Muscle layer of duodenum (tissue), 2 donors: ENCODE data around the gene RIOK1.

Experiments used
- H3K27ac ChIP-seq: one replicate; pipeline ENCODE4 v1.7.0; 2013; ENCODE audit warnings: mild to moderate bottlenecking, low read length
- H3K27me3 ChIP-seq: one replicate; pipeline ENCODE4 v1.7.0; 2013; ENCODE audit warnings: low read depth, mild to moderate bottlenecking, control low read depth, low read length
- H3K36me3 ChIP-seq, 2 donors: one replicate each; pipeline ENCODE4 v1.7.0; 2013; ENCODE audit warnings: low read length in 2 of 2, control low read depth in 1 of 2, mild to moderate bottlenecking in 1 of 2; ENCODE audit not compliant: insufficient read depth in 2 of 2, control insufficient read depth in 1 of 2
- H3K4me1 ChIP-seq, 2 donors: one replicate each; pipeline ENCODE4 v1.7.0; 2013; ENCODE audit warnings: low read length in 2 of 2, mild to moderate bottlenecking in 2 of 2, control low read depth in 1 of 2, moderate library complexity in 1 of 2; ENCODE audit not compliant: insufficient read depth in 2 of 2, control insufficient read depth in 1 of 2
- H3K4me3 ChIP-seq, 2 donors: one replicate each; pipeline ENCODE4 v1.7.0; 2013; ENCODE audit warnings: low read length in 2 of 2, low read depth in 1 of 2, mild to moderate bottlenecking in 1 of 2
- H3K9me3 ChIP-seq, 2 donors: one replicate each; pipeline ENCODE4 v1.7.0; 2013; ENCODE audit warnings: low read length in 2 of 2, control low read depth in 1 of 2, mild to moderate bottlenecking in 1 of 2; ENCODE audit not compliant: control insufficient read depth in 1 of 2
- donor health status: healthy.

Gene RIOK1

DNA sequence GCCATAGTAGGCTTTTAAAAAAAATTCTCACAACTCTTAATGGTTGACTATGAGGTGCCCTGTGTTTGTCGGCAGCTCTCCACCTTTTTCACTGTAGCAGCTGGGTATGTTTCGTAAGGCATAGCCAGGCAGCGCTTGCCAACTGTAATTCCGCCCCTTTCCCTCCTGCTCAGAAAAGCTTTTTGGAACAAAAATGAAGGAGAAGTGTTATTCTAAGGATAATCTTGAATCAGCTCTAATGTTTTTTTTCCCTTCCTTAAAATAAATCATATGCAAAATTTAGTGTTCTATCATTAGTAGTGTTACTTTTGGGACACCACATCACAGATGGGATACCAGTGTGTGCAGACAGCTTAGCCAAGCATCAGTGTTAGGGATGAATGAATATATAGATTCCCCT, 21.2 kb downstream of the RIOK1 start:
- Histone ChIP-seq H3K9me3 (no peaks in the 10 kb centered on the region), H3K36me3 (peaks cover 41 to 77% of the 10 kb centered on the region in 2 donors), H3K4me1 (no peaks in the 10 kb centered on the region), H3K4me3 (no peak overlapping the region), H3K27ac (no peak overlapping the region), H3K27me3 (no peaks in the 10 kb centered on the region)

DNA sequence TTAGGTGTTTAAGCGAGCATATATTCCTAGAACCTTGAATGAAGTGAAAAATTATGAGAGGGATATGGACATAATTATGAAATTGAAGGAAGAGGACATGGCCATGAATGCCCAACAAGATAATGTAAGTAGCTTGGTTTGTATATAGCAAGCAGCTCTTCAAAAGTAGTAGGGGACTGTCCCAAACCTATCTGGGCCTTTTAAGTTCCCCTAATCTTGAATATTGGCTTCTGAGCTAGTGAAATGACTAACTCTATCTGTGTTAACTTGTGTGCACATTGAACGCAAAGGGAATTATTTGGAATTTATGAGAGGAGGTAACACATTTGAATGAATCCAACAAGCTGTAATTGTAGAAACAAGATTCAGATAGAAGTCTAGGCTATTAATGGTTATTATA, 21.7 kb downstream of the RIOK1 start:
- Histone ChIP-seq H3K9me3 (no peaks in the 10 kb centered on the region), H3K27me3 (no peaks in the 10 kb centered on the region), H3K4me3 (no peak overlapping the region), H3K27ac (no peak overlapping the region), H3K36me3 (peaks cover 41 to 77% of the 10 kb centered on the region in 2 donors), H3K4me1 (no peaks in the 10 kb centered on the region)

- H3K4me1 ChIP-seq = no peaks in the 10 kb centered on the region
- no peaks in the 10 kb centered on the region for H3K27me3 ChIP-seq
Measured at GRCh38 chr6:7413151-7413823, 23.7 kb downstream of the RIOK1 start.

DNA sequence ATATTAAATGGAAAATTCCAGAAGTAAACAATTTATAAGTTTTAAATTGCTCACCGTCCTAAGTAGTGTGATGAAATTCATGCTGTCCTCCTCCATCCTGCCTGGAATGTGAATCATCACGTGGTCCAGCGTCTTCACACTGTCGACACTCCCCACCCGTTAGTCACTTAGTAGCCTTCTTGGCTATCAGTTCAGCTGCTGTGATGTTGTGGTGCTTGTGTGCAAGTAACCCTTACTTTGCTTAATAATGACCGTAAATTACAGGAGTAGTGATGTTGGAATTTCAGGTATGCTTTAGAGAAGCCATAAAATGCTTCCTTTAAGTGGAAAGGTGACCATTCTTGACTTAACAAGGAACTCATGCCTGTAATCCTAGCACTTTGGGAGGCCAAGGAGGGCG, 25.2 kb downstream of the RIOK1 start:
- H3K4me3 ChIP-seq = no peak overlapping the region
- H3K4me1 ChIP-seq = no peaks in the 10 kb centered on the region
- no peaks in the 10 kb centered on the region for H3K9me3 ChIP-seq
- H3K27me3 ChIP-seq = no peaks in the 10 kb centered on the region
- peaks cover 47 to 80% of the 10 kb centered on the region in 2 donors for H3K36me3 ChIP-seq
- no peak overlapping the region for H3K27ac ChIP-seq

More at GRCh38 chr6:7413151-7413823, 23.7 kb downstream of the RIOK1 start:
- Histone ChIP-seq H3K9me3 (no peaks in the 10 kb centered on the region), H3K36me3 (peaks cover 49 to 84% of the 10 kb centered on the region in 2 donors), H3K27ac (no peak overlapping the region), H3K4me3 (no peak overlapping the region)

- Histone ChIP-seq H3K27ac (no peak overlapping the region), H3K4me3 (no peak overlapping the region), H3K36me3 (peaks cover 36 to 55% of the 10 kb centered on the region in 2 donors), H3K9me3 (no peaks in the 10 kb centered on the region), H3K4me1 (no peaks in the 10 kb centered on the region), H3K27me3 (no peaks in the 10 kb centered on the region)
Measured at GRCh38 chr6:7417684-7418083, 28.1 kb downstream of the RIOK1 start.

GRCh38 chr6:7418238-7418905, 28.8 kb downstream of the RIOK1 start:
- Histone ChIP-seq H3K27me3 (no peaks in the 10 kb centered on the region), H3K36me3 (peaks cover 36 to 52% of the 10 kb centered on the region in 2 donors), H3K27ac (no peak overlapping the region), H3K4me3 (no peak overlapping the region), H3K9me3 (no peaks in the 10 kb centered on the region), H3K4me1 (no peaks in the 10 kb centered on the region)

DNA sequence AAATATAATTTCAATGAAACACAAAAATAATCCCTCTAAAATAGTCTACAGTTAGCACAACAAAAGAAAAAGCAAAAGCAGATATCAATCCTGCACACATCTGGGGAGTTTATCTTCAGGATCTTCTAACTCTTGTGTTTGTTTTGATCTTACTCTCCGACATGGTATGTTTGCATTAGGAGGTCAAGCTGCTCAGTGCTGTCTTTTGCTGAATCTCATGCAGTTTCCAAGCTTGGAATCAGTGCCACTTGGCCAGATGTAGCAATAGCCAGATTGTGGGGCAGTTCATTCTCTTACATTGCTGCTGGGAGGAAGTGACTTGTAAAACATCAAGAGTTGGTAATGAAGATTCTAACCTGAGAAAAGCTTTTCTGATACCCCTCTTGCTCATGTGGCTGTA, 29.5 kb downstream of the RIOK1 start:
- no peaks in the 10 kb centered on the region for H3K27me3 ChIP-seq
- no peak overlapping the region for H3K27ac ChIP-seq
- H3K4me1 ChIP-seq = no peaks in the 10 kb centered on the region
- no peak overlapping the region for H3K4me3 ChIP-seq
- no peaks in the 10 kb centered on the region for H3K9me3 ChIP-seq
- peaks cover 31 to 45% of the 10 kb centered on the region in 2 donors for H3K36me3 ChIP-seq

GRCh38 chr6:7421066-7421465, 31.5 kb downstream of the RIOK1 start:
- H3K4me3 ChIP-seq = no peak overlapping the region
- H3K27me3 ChIP-seq = no peaks in the 10 kb centered on the region
- no peak overlapping the region for H3K27ac ChIP-seq
- peaks cover 12 to 25% of the 10 kb centered on the region in 2 donors for H3K36me3 ChIP-seq
- H3K4me1 ChIP-seq = no peaks in the 10 kb centered on the region
- no peaks in the 10 kb centered on the region for H3K9me3 ChIP-seq

GRCh38 chr6:7424058-7424457, 34.5 kb downstream of the RIOK1 start:
- H3K4me3 ChIP-seq = no peak overlapping the region
- no peak overlapping the region for H3K27ac ChIP-seq
- no peaks in the 10 kb centered on the region for H3K9me3 ChIP-seq
- no peaks in the 10 kb centered on the region for H3K36me3 ChIP-seq
- H3K27me3 ChIP-seq = no peaks in the 10 kb centered on the region
- H3K4me1 ChIP-seq = no peaks in the 10 kb centered on the region

- Histone ChIP-seq H3K4me1 (no peaks in the 10 kb centered on the region), H3K9me3 (no peaks in the 10 kb centered on the region), H3K4me3 (no peak overlapping the region), H3K27me3 (no peaks in the 10 kb centered on the region), H3K36me3 (no peaks in the 10 kb centered on the region), H3K27ac (no peak overlapping the region)
Measured at GRCh38 chr6:7424967-7425807, 35.6 kb downstream of the RIOK1 start.

GRCh38 chr6:7425808-7426190, 36.2 kb downstream of the RIOK1 start:
- Histone ChIP-seq H3K36me3 (no peaks in the 10 kb centered on the region), H3K4me1 (no peaks in the 10 kb centered on the region), H3K27ac (no peak overlapping the region), H3K27me3 (no peaks in the 10 kb centered on the region), H3K9me3 (no peaks in the 10 kb centered on the region), H3K4me3 (no peak overlapping the region)
